Type B pancreatic cell (in vitro differentiated cells): ENCODE data around the gene TTLL13. TPM values are rescaled to one million over a fixed set of nuclear protein-coding genes. Genes with fewer than 3 reads are reported as not detected.
"Not testable (repeated sequence)": the region's sequence is repeated elsewhere in the genome, so short reads cannot be mapped to it uniquely, and the experiment has no call there.

Experiments
- DNase-seq: peaks from one replicate; pipeline ENCODE4 v3.0.0; 2021; ENCODE audit warnings: mixed read lengths; ENCODE audit not compliant: unreplicated experiment; ENCODE audit errors: extremely low spot score
- H3K27ac Mint-ChIP-seq: 2 replicates; pipeline ENCODE4 v1.8.0; 2021; ENCODE audit warnings: mild to moderate bottlenecking, mixed read lengths
- H3K27me3 Mint-ChIP-seq: 2 replicates; pipeline ENCODE4 v1.8.0; 2021; ENCODE audit warnings: mixed read lengths
- H3K36me3 Mint-ChIP-seq: 2 replicates; pipeline ENCODE4 v1.8.0; 2021; ENCODE audit warnings: mixed read lengths
- H3K4me1 Mint-ChIP-seq: one replicate; pipeline ENCODE4 v1.8.0; 2021; ENCODE audit warnings: mixed read lengths; ENCODE audit not compliant: unreplicated experiment
- H3K4me3 Mint-ChIP-seq: 2 replicates; pipeline ENCODE4 v1.8.0; 2021; ENCODE audit warnings: mild to moderate bottlenecking, mixed read lengths
- H3K9me3 Mint-ChIP-seq: 2 replicates; pipeline ENCODE4 v1.8.0; 2021; ENCODE audit warnings: mixed read lengths
- CTCF ChIP-seq: fragments of 200-600 bp; sonication (generic); conservative IDR thresholded peaks from 2 replicates; pipeline ENCODE4 v1.5.0; 2021; ENCODE audit warnings: antibody characterized with exemption, mild to moderate bottlenecking
- total RNA-seq: library from RNA; stranded (reverse); gene quantifications from 2 replicates; pipeline ENCODE4 v1.2.1, GENCODE V29; 2021; ENCODE audit warnings: low replicate concordance

Gene TTLL13
- total RNA-seq, 1 donor from 2014 or later = 0.58 TPM

- DNase-seq = no peak
- H3K4me1 Mint-ChIP-seq = no peaks in the 10 kb centered on the region
- H3K36me3 Mint-ChIP-seq = no peaks in the 10 kb centered on the region
- no peak overlapping the region for H3K27ac Mint-ChIP-seq
- no peak overlapping the region for H3K4me3 Mint-ChIP-seq
- no peaks in the 10 kb centered on the region for H3K27me3 Mint-ChIP-seq
- no peaks in the 10 kb centered on the region for H3K9me3 Mint-ChIP-seq
- no peak for TF ChIP-seq CTCF
Observed at GRCh38 chr15:90287946-90288345, 38.6 kb downstream of the TTLL13 start.

- no peak overlapping the region for H3K27ac Mint-ChIP-seq
- H3K4me1 Mint-ChIP-seq = peaks cover 6% of the 10 kb centered on the region
- no peak for TF ChIP-seq CTCF
- peaks cover 5% of the 10 kb centered on the region for H3K27me3 Mint-ChIP-seq
- no peak overlapping the region for H3K4me3 Mint-ChIP-seq
- no peaks in the 10 kb centered on the region for H3K36me3 Mint-ChIP-seq
- no peak for DNase-seq
- H3K9me3 Mint-ChIP-seq = no peaks in the 10 kb centered on the region
Observed at GRCh38 chr15:90291679-90292356, 42.5 kb downstream of the TTLL13 start.

- not testable (repeated sequence) for H3K27me3 Mint-ChIP-seq, H3K9me3 Mint-ChIP-seq, H3K4me1 Mint-ChIP-seq, H3K36me3 Mint-ChIP-seq, H3K27ac Mint-ChIP-seq, H3K4me3 Mint-ChIP-seq
- DNase-seq = peak; percentile 81
- TF ChIP-seq CTCF = peak; percentile 81
Observed at GRCh38 chr15:90293040-90293810, 43.9 kb downstream of the TTLL13 start.

- Mint-ChIP-seq H3K4me1 (peaks cover 6% of the 10 kb centered on the region), H3K27ac (no peak overlapping the region), H3K27me3 (peaks cover 5% of the 10 kb centered on the region), H3K9me3 (no peaks in the 10 kb centered on the region), H3K4me3 (no peak overlapping the region), H3K36me3 (no peaks in the 10 kb centered on the region)
- no peak for TF ChIP-seq CTCF
- no peak for DNase-seq
Observed at GRCh38 chr15:90294159-90294558, 44.8 kb downstream of the TTLL13 start.

- no peak overlapping the region for H3K27ac Mint-ChIP-seq
- no peaks in the 10 kb centered on the region for H3K9me3 Mint-ChIP-seq
- no peak overlapping the region for H3K4me3 Mint-ChIP-seq
Observed at GRCh38 chr15:90294601-90295269, 45.4 kb downstream of the TTLL13 start.

More at GRCh38 chr15:90294601-90295269, 45.4 kb downstream of the TTLL13 start:
- H3K36me3 Mint-ChIP-seq = no peaks in the 10 kb centered on the region
- peaks cover 6% of the 10 kb centered on the region for H3K4me1 Mint-ChIP-seq
- no peak for DNase-seq
- no peak for TF ChIP-seq CTCF
- H3K27me3 Mint-ChIP-seq = peaks cover 5% of the 10 kb centered on the region
